Embryonic facial prominence (tissue), 1 donor: ENCODE results near the gene AGBL2.

Experiments
- DNase-seq: peaks from one replicate; pipeline ENCODE4 v3.0.0-alpha.2; 2016; ENCODE audit errors: extremely low spot score

The AGBL2 gene

GRCh38 chr11:47628026-47628425, 87.1 kb downstream of the AGBL2 start:
- no peak for DNase-seq

GRCh38 chr11:47626234-47626633, 88.9 kb downstream of the AGBL2 start:
- no peak for DNase-seq

DNA sequence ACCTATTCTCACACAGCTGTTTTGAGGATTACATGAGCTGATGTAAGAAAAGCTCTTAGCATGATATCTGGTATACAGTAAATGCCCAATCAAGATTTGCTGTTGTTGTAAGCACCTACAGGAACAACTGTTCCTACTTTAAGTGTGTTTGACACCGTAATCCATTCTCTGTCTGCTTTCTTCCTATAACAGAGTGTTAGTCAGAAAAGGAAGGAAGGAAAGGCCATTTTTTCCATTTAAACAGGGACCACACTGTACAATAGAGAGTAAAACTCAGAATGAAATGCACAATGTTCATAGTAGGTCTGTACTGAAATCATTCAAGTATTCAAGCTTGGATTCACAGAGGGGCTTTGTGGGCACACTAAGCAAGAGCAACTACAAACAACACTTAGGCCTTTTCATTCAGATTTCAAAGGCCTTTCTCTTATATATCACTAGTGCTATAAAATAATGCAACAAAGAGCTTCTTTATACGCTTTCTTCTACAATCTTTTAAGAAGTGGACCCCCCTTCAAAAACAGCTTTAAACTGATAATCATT, 94.3 kb downstream of the AGBL2 start:
- no peak for DNase-seq

GRCh38 chr11:47617417-47617809, 97.8 kb downstream of the AGBL2 start:
- no peak for DNase-seq

GRCh38 chr11:47616726-47617416, 98.3 kb downstream of the AGBL2 start:
- DNase-seq, result no peak

DNA sequence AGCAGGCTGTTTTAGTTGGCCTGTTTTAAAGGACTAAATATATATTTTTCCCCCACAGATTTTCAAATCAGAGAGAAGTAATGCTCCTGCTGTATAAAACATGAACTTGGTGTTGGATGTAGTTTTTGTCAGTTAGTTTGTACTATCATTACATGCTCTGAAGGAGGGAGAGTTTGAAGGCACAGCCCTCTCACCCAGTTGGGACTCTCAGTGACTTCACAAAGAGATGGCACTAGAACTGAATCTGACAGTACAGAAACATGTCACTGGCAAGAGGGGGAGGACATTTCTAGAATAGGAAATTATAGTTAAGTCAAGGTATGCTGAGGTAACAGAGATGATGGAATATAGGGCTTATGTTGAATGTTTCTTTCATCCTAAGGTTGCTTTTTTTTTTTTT, 99.9 kb downstream of the AGBL2 start:
- no peak for DNase-seq

DNA sequence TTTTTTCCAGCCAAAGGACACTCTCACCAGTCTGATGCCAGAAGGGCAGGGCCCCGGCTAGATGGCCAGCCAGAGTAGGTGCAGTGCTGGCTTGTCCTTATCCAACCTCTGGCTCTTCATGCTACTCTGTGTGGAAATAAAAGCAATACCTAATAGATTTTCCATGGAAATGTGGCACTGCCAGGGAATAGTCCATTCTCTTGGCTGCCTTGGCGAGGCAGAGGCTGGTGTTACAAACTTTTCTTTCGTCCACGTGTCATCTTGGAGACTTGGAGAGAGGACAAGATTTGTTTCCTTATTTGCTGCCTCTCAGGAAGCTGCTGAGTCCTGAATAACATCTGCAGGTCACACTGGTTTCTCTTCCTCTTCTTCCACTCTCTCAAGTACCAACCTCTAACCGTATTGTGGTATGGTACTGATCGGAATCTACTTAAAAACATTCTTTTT, 103.8 kb downstream of the AGBL2 start:
- DNase-seq, result no peak

- DNase-seq, result no peak
Measured at GRCh38 chr11:47609675-47610074, 105.5 kb downstream of the AGBL2 start.
